AG08395 (cell line): ENCODE measurements around the gene CASK.
"Not testable (repeated sequence)": the region's sequence is repeated elsewhere in the genome, so short reads cannot be mapped to it uniquely, and the experiment has no call there.

Experiments used
- DNase-seq: peaks from one replicate; pipeline ENCODE4 v3.0.0; 2012; ENCODE audit warnings: mixed read lengths, low spot score

CASK gene

GRCh38 chrX:41688835-41689234, 234.5 kb downstream of the CASK start, which contains the start of gene GPR34:
Gene GPR34 (plus strand): TSS chrX:41688973. CDS start chrX:41695634, 6,661 bp downstream.
- DNase-seq, result no peak

GRCh38 chrX:41688156-41688555, 235.2 kb downstream of the CASK start:
- DNase-seq, result no peak

- DNase-seq, result no peak
These were observed 236.6 kb downstream of the CASK start for GRCh38 chrX:41686788-41687187.

- no peak for DNase-seq
These were observed 238.4 kb downstream of the CASK start for GRCh38 chrX:41684940-41685339.

- DNase-seq, result no peak
These were observed 239.2 kb downstream of the CASK start for GRCh38 chrX:41684138-41684537.

GRCh38 chrX:41677183-41678060, 245.9 kb downstream of the CASK start:
- no peak for DNase-seq

GRCh38 chrX:41676361-41676760, 247.0 kb downstream of the CASK start:
- not testable (repeated sequence) for DNase-seq

- DNase-seq, result no peak
These were observed 250.7 kb downstream of the CASK start for GRCh38 chrX:41672643-41673042.

GRCh38 chrX:41671082-41671481, 252.3 kb downstream of the CASK start:
- no peak for DNase-seq

GRCh38 chrX:41670112-41670511, 253.2 kb downstream of the CASK start:
- DNase-seq, result no peak

GRCh38 chrX:41667631-41668030, 255.7 kb downstream of the CASK start:
- no peak for DNase-seq

GRCh38 chrX:41666251-41666650, 257.1 kb downstream of the CASK start:
- DNase-seq, result no peak

- DNase-seq, result no peak
These were observed 257.7 kb downstream of the CASK start for GRCh38 chrX:41665686-41666085.

GRCh38 chrX:41664908-41665307, 258.4 kb downstream of the CASK start:
- no peak for DNase-seq

GRCh38 chrX:41664375-41664901, 258.9 kb downstream of the CASK start:
- no peak for DNase-seq

GRCh38 chrX:41661366-41662095, 261.8 kb downstream of the CASK start:
- peak; percentile 32 for DNase-seq

- no peak for DNase-seq
These were observed 267.7 kb downstream of the CASK start for GRCh38 chrX:41655631-41656030.

GRCh38 chrX:41655101-41655500, 268.3 kb downstream of the CASK start:
- DNase-seq, result no peak

GRCh38 chrX:41653125-41653524, 270.2 kb downstream of the CASK start:
- no peak for DNase-seq

- not testable (repeated sequence) for DNase-seq
These were observed 277.2 kb downstream of the CASK start for GRCh38 chrX:41646201-41646600.

GRCh38 chrX:41634284-41634683, 289.1 kb downstream of the CASK start:
- no peak for DNase-seq

- DNase-seq, result no peak
These were observed 293.3 kb downstream of the CASK start for GRCh38 chrX:41630091-41630490.

- DNase-seq, result no peak
These were observed 293.8 kb downstream of the CASK start for GRCh38 chrX:41629539-41629938.
